ENCODE measurements around the gene OR13G1. TPM values are rescaled to one million over a fixed set of nuclear protein-coding genes. Genes with fewer than 3 reads are reported as not detected.

The OR13G1 gene
- polyA plus RNA-seq, 10 donors = not detected

Other genes with a start within 250 kb of the OR13G1 start
- under 1 TPM in 7 of 10 donors, not detected in 3; 0.03 to 0.10 (median 0.05) TPM for gene OR2B11, start 221.6 kb downstream of the OR13G1 start, polyA plus RNA-seq (ENCODE audit: insufficient read length in 10 of 10)
- gene OR2C3, start 143.3 kb downstream of the OR13G1 start, polyA plus RNA-seq (ENCODE audit: insufficient read length in 10 of 10) = under 1 TPM; 0.04 to 0.33 (median 0.18) TPM
- under 1 TPM; 0.08 to 0.36 (median 0.23) TPM for gene GCSAML, start 130.6 kb downstream of the OR13G1 start, polyA plus RNA-seq (ENCODE audit: insufficient read length in 10 of 10)
- not detected for gene OR2G2, start 91.4 kb downstream of the OR13G1 start, polyA plus RNA-seq (ENCODE audit: insufficient read length in 10 of 10)
- not detected for gene OR2G3, start 74.2 kb downstream of the OR13G1 start, polyA plus RNA-seq (ENCODE audit: insufficient read length in 10 of 10)
- not detected for gene OR6F1, start 36.9 kb upstream of the OR13G1 start, polyA plus RNA-seq (ENCODE audit: insufficient read length in 10 of 10)
- not detected for gene OR14K1, start 58.9 kb upstream of the OR13G1 start, polyA plus RNA-seq (ENCODE audit: insufficient read length in 10 of 10)
- not detected for gene OR14A2, start 68.4 kb upstream of the OR13G1 start, polyA plus RNA-seq (ENCODE audit: insufficient read length in 10 of 10)
- not detected for gene OR1C1, start 80.8 kb upstream of the OR13G1 start, polyA plus RNA-seq (ENCODE audit: insufficient read length in 10 of 10)
- not detected for gene OR14A16, start 144.4 kb upstream of the OR13G1 start, polyA plus RNA-seq (ENCODE audit: insufficient read length in 10 of 10)
- gene OR11L1, start 162.2 kb upstream of the OR13G1 start, polyA plus RNA-seq (ENCODE audit: insufficient read length in 10 of 10) = not detected
- 10 to 100 TPM in 1 of 10 donors, 1 to 10 TPM in 9; 2.3 to 11.2 (median 4.2) TPM for gene TRIM58, start 177.4 kb upstream of the OR13G1 start, polyA plus RNA-seq (ENCODE audit: insufficient read length in 10 of 10)
- 1 to 10 TPM in 6 of 10 donors, under 1 TPM in 4; 0.30 to 2.2 (median 1.5) TPM for gene OR2W3, start 215.8 kb upstream of the OR13G1 start, polyA plus RNA-seq (ENCODE audit: insufficient read length in 10 of 10)
- under 1 TPM in 2 of 10 donors, not detected in 8; 0.19 to 0.27 TPM for gene OR2T8, start 240.5 kb upstream of the OR13G1 start, polyA plus RNA-seq (ENCODE audit: insufficient read length in 10 of 10)
- not detected for gene OR2AJ1, start 245.2 kb upstream of the OR13G1 start, polyA plus RNA-seq (ENCODE audit: insufficient read length in 10 of 10)

Measured in muscle of back (tissue), 10 donors.